HG02623 (cell line): ENCODE results near the gene MTF2.
"Not testable (repeated sequence)": the region's sequence is repeated elsewhere in the genome, so short reads cannot be mapped to it uniquely, and the experiment has no call there.

Experiments
- ATAC-seq: cut with Tn5 transposase; IDR thresholded peaks from one replicate; pipeline ENCODE4 v1.9.1; 2021; ENCODE audit warnings: moderate library complexity; ENCODE audit not compliant: unreplicated experiment

Gene MTF2

DNA sequence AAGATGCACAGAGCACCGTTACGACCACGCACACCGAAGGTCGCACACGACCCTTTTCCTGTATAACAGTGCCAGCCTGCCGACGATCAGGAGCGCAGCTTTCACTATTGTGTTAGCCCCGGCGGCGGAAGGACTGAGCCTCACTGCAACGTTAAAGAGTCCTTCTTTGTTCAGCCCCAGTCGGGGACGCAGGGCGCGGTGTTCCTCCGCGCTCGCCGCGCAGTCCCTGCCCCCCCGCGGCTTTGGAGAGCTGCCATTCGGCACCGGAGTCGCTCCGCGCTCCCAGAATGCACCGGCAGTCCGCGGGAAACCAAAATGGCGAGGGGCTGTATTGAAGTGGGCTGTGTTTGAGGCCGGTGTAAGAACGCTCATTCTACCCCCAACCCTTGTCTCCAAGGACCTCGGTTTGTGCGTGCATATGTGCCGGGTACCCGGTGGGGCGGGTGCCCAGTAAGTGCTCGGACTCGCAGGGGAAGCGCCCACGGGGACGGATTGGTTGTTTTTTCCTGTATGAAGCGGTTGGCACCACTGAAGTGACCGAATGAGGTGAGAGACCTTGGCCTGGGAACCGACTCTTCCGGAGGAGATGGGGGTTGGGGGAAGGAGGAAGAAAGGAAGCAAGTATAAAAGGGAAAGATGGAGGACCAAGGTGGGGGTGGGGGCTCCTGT lies at the start of gene MTF2:
Gene MTF2 (plus strand): TSS at position 298 of the 669 bp plus-strand sequence. CDS start 244 bp downstream, at position 542.
- peak; percentile 63 for ATAC-seq

DNA sequence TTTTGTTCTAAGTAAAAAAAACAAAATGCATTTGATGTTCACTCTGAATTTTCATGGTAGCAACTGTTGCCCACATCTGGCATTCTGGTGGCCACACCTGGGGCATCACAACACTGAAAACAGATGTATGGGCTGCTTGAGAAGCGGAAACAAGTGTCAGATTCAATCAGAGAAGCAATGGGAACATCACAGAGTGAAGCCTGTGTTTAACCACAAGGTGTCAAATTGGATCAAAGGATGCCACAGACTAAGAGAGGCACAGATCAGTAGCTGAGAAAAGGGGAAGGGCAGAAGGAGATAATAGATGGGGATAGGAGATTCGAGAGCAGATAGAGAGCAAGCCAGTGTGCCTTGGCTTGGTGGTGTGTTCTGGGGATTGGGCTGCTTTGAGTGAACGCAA lies 49.8 kb upstream of the MTF2 start:
- no peak for ATAC-seq

DNA sequence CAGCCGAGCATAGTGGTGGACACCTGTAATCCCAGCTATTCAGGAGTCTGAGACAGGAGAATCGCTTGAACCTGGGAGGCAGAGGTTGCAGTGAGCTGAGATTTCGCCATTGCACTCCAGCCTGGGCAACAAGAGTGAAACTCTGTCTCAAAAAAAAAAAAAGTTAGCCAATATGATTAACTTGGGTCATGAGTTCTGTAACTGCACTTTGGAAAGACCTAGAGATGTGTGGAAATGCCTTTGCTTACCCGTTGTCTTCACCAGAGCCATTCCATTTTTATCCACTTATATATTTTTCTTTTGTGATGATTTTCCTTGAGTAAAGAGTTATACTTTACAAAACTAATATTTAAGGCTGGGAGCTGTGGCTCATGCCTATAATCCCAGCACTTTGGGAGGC lies 48.9 kb upstream of the MTF2 start:
- not testable (repeated sequence) for ATAC-seq

DNA sequence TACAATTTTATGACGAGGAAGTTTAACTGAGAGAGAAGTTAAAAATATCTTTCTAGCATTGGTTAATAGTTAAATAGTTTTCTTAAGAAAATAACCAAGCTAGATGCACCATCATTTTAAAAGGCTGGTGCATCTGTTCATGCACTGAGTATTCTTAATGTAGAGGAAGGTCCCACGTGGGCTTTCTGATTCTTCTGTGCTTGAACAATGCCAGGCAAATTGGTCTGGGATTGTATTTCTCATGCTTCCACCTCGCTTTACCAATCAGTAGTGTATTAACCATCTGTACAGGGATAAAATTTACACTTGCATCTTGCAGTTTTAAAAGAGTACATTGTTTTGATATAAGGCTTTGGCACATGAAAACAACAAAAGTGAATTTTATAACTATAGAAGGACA lies 47.4 kb upstream of the MTF2 start:
- ATAC-seq = no peak

DNA sequence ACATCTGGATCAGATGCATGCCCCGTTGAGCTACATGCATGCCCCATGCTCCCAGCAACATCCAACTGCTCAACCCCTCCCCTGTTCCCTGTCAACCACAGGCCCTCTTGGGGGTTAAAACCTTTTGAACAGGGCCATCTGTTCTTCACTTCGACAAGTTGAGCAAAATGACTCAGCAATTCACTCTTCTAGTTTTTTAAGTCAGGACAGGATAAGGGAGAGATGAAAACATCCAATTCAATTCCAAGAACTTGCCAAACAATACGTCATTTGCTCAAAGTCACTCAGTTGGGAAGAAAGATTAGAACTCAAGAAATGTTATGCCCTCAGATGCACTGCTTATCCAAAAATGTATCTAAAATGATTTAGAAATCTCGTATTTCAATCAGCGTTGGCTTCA lies 46.1 kb upstream of the MTF2 start:
- no peak for ATAC-seq

DNA sequence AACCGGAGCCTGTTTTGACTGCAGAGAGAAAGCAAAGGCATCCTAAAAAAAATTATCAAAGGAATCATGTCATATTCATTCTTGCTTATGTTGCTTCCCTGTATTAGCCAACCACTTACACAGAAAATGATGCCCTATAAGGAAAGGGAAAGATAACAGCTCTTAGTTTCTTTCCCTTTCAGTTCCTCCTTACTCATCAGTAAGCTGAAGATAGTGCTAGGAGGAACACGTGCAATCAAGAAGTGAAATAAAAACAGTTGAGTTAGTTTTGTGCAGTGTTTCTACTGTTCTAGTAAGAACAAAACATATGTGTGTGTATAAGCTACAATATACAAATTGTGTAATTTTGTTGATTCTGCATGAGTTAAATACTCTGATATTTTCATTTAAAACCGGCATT lies 45.3 kb upstream of the MTF2 start:
- peak; percentile 90 for ATAC-seq

DNA sequence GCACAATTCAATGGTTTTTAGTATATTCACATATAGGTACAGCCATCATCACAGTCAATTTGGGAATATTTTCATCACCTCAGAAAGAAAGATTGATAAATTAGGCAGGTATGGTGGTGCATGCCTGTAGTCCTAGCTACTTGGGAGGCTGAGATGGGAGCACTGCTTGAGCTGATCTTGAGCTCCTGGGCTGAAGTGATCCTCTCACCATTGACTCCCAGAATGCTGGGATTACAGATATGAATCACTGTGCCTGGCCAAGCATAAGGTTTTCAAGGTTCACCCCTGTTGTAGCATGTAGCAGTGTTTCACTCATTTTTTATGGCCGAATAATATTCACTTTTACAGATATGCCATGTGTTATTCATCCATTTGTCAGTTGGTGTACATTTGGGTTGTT lies 44.7 kb upstream of the MTF2 start:
- no peak for ATAC-seq

DNA sequence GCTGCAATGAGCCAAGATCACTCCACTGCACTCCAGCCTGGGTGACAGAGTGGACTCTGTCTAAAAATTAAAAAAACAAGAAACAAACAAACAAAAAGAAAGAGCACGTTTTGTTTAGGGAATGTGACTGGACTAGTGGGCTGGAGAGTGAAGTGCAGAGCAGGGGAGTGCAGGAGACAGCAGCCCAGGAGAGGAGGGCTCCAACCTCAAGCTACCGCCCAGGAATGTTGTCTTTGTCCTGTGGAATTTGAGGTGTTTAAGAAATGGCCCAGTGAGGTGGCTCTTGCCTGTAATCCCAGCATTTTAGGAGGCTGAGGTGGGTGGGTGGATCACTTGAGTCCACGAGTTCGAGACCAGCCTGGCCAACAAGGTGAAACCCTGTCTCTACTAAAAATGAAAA lies 42.4 kb upstream of the MTF2 start:
- no peak for ATAC-seq

DNA sequence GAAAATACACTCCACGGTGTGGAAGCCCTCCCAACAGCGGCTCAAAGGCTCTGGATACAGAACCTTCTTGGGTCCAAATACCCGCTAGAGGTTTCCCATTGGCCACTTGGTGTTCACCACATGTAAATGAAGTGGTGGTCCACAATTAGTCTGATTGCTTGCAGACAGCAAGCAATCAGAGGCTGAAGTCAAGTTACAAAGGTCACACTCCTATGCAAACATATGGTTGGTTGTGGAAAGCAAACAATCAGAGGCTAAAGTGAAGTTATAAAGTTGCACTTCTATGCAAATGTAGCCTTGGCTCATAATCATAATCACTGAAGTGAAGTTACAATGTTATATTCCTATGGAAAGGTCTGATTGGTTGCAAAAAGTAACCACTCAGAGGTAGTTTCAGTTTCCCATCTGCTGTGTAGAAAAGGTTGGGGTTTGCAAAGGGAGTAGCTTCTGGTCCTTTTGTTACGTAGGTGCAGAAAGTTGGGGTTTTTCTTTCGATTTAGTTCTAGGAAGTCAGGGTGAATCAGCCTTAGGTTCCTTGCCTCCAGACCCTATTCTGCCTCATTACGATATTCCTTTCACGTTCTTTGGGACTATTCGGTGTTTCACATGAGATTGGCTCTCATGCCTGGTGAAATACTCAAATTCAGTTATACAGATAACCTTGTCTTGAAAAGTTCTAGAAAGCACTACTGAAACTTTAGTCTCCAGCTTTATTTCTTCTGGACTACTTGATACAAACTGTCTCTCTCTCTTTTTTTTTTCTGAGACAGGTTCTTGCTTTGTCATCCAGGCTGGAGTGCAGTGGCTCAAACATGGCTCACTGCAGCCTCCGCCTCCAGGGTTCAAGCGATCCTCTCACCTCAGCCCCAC lies 36.7 kb upstream of the MTF2 start:
- ATAC-seq = peak; percentile 94

DNA sequence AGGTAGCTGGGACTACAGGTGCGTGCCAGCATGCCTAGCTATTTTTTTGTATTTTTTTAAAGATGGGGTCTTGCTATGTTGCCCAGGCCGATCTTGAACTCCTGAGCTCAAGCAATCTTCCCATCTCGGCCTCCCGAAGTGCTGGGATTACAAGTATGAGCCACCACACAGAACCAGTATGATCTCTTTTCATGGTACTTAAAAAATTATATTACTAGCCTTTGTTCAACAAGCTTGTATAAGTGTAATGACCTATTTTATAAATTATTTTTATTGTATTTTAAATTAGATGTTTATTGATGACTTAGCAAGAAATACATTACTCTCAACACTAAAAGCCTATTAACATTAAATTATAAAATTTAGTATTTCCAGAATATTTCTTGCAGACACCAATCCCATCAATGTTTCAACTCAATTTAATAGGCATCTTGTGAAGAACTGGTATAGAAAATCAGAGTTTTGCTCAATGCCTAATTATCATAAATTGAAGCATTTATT lies 36.0 kb upstream of the MTF2 start:
- no peak for ATAC-seq

DNA sequence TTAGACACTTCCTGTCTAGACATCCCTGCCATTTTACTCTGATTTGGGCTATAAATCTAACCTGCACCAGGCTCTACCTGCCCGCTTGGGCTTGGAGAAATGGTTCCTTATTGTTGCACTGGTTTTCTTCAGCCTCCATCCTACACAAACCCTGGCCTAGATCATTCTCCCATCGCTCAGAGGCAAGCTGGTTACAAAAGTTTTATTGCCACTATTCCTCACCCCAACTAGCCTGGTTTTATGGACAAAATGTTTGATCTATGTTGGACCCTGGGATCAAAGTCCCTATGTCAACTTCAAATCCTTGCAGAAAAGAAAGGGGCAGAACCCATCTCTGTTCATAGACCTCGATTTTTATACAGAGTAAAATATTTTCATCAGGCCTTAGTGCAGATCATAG lies 31.5 kb upstream of the MTF2 start:
- no peak for ATAC-seq

DNA sequence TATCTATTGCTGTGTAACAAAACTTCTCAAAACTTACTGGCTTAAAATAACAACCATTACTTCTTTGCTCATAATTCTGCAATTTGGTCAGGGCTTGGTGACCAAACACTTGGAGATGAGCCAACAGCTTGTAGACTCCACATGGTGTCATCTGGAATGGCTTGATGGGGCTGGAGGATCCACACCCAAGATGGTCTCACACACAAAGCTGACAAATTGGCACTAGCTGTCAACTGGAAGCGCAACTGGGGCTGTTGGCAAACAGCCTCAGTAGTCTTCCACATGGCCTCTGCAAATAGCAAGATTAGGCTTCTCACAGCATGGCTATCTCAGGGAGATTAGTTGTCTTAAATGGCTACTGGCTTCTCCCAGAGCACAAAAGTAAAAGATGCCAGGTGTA lies 27.1 kb upstream of the MTF2 start:
- no peak for ATAC-seq

DNA sequence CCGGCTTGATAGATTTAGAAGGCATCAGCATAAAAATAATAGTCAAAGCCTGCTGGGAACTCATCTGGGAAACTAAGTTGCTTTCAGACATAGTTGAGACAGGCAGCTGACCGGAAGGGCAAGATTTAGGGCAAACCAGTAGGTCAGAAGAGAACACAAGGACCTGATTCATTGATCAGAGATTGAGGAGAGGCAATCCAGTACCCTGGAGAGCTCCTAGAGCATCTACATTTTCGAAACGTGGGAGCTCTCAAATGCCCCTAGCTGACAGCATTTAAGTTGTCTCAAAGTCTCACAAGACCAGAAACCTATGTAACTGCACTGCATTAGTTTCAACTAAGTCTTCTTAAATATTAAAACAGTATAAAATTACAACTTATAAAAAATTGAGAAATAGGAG lies 22.9 kb upstream of the MTF2 start:
- ATAC-seq = no peak

DNA sequence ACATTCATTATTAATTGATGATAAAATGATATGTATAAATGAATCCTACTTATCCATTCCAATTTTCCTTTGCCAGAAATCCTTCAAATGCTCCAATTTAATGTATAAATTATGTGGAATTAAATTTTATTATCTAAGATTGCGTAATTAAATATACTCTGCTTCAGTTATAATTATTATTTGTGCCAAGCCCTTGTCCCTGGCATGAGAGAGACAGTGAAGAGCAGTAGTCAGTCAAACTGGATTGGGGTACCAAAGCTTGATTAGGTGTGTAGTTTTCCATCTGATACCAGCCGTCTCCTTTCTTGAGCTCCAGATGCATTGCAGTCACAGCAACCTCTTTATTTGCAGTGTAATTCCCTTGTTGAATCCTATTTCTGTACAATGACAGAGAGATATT lies 22.4 kb upstream of the MTF2 start:
- ATAC-seq = no peak

DNA sequence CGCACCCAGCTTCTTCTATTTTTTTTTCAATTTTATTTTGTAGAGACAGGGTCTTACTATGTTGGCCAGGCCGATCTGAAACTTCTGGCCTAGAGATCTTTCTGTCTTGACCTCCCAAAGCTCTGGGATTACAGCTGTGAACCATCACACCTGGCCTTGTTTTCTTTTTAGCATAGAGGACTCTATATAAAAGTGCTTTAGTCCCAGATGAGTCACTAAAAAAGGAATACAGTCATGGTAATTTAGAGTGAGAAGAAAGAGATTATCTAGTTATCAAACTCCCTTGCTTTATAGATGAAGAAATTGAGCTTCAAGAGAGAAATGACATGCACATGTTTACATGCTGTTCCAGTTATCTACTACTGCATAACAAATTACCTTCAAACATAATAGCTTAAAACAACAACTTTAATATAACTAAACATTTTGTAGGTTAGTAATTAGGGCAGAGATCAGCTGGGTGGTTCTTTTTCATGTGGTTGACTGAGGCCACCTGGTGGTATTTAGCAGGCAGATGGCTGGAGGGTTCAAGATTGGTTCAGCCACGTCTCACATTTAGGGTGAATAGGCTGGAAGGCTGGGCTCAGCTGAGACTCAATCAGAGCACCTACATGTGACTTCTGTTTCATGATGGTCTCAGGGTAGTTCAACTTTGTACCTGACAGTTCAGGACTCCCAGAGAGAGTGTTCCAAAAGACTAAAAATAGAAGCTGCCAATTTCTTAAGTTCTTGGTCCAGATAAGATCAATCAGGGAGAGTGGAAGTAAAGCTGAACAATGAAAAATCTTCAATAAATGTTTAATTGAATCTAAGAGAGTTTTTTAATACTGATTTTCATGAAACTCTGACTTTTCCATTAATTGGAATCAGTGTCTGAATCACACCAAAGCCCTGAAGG lies 16.9 kb upstream of the MTF2 start:
- peak; percentile 70 for ATAC-seq

DNA sequence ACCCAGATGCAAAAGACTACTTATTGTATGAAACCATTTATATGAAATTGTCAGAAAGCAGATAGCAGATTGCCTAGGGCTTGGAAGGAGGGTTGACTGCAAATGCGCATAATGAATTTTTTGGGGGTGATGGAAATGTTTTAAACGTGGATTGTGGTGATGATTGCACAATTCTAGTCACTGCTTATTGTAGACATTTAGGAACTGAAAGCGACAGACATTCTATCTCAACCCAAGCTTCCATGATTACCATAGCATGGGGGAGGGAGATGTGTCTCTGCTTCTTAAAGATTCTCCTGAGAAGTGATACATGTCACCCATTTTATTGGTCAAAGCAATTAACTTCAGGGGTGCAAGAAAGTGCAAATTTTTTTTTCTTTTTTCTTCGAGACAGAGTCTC lies 2.8 kb upstream of the MTF2 start:
- no peak for ATAC-seq

DNA sequence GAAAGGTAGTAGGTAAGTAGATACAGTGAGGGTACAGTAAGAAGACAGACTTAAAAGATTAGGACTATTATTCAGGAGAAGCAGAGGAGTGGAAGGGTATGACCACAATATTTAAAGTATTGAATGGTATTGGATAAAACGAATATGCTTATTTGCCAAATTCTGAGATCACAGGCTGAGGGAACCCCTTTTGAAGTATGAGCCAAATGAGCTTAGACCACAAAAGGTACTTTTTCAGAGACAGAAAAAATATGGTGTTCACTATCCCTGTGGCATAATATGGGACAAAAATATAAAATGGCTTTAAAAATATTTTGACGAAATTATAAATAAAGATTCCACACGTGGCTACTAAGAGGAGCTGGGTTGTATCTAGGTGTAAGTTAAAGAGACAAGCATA lies 880 bp upstream of the MTF2 start:
- ATAC-seq = no peak

DNA sequence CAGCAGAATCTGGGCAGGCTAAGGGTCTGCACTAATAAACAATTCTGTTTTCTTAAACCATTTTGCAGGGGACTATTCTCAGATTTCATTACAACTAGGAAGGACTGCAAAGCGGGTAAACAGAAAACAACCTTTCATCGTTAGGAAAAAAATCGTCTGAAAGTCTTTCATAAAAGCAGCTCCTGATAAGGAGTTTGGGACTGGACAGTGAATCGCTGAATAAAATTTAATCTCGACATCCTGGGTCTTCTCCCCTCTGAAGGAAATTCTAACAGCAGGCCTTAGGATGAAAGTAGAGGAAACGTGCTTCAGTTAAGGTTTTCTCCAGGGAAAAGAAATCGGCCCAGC lies 471 bp upstream of the MTF2 start:
- no peak for ATAC-seq

DNA sequence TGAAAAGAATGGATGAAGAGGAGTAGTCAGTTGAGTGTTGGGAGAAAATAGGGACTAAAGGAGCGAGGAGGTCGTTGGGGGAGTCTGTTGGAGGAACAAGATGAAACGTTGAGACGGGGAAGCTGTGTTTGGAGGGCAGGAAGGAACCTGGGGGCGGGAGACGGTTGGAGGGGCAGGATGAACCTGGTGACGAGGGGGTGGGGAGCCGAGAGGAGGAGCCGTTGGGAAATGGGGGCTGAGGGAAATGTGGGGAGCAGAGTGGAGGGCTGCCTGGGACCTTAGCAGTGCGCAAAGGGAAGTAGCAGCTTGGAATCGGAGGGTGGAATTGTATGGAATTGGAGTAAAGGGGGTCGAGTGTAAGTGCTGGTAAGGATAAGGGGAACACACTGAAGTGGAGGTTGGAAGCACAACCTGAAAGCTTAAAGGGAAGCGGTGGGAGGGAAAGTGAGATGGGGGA lies 630 bp downstream of the MTF2 start:
- no peak for ATAC-seq

DNA sequence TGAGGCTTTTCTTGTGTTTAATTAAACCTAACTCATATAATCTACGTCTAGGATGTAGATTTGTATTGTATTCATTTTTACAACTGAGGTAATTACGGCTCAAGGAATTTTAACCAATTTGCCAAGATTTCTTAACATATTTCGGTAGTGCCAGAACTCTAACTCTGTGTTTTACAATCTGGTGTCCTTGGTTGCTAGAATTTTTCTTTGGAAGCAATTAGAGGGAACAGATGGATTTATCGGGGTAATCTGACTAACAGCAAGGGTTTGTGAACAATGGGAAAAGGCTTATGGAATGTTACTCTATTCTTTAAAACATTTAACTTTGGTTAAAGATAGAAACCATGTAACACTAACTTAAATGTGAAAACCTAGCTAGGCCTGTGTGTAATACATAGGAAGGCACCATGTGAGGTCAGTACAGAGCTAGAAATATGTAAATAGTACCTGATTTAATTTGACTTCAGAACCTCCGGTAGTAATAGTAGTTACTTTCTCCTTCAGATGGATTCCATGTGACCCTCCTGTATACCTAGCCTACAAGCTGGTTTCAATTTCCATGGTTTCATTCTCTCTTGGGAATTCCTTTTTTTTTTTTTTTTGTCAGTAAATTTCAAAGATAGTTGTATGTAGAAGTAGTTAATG lies 1.2 kb downstream of the MTF2 start:
- peak; percentile 70 for ATAC-seq

DNA sequence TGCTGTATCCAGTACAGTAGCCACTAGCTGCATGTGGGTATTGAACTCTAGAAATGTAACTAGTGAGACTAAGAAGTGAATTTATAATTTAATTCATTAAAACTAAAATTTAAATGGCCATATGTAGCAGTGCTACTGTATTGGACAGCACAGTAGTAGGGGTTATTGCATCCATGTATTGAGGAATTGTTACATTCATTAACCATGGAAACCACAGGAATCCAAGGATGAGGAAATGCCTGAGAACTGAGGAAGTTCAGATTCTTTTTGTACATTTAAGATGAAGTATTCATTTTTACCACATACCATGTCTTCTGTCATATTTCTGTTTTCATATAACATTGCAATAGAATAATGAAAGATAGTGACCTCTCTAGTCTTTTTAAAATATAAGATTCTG lies 2.6 kb downstream of the MTF2 start:
- no peak for ATAC-seq
